ENCODE measurements around the gene PKNOX2.

The PKNOX2 gene

GRCh38 chr11:125305345-125305744 lies 140.8 kb downstream of the PKNOX2 start:
- H3K36me3 Mint-ChIP-seq (ENCODE audit: low read depth), result peaks cover 28% of the 10 kb centered on the region
- peak; percentile 27 for DNase-seq
- peaks cover 5% of the 10 kb centered on the region for H3K27me3 Mint-ChIP-seq (ENCODE audit: low read depth, poor library complexity)
- peaks cover 81% of the 10 kb centered on the region for H3K4me1 Mint-ChIP-seq
- H3K27ac Mint-ChIP-seq, result no peak overlapping the region
- no peak for TF ChIP-seq CTCF (IDR thresholded peaks at IDR 0.05)
- no peaks in the 10 kb centered on the region for H3K9me3 Mint-ChIP-seq
- no peak overlapping the region for H3K4me3 Mint-ChIP-seq

GRCh38 chr11:125306476-125306875 lies 141.9 kb downstream of the PKNOX2 start:
- Mint-ChIP-seq H3K27ac (no peak overlapping the region), H3K4me1 (peaks cover 80% of the 10 kb centered on the region)

GRCh38 chr11:125308246-125308645 lies 143.7 kb downstream of the PKNOX2 start:
- H3K36me3 Mint-ChIP-seq (ENCODE audit: low read depth), result peaks cover 34% of the 10 kb centered on the region
- no peak for TF ChIP-seq CTCF (IDR thresholded peaks at IDR 0.05)
- no peak for DNase-seq
- no peak overlapping the region for H3K27ac Mint-ChIP-seq
- peaks cover 73% of the 10 kb centered on the region for H3K4me1 Mint-ChIP-seq
- no peak overlapping the region for H3K4me3 Mint-ChIP-seq
- H3K9me3 Mint-ChIP-seq, result no peaks in the 10 kb centered on the region
- H3K27me3 Mint-ChIP-seq (ENCODE audit: low read depth, poor library complexity), result peaks cover 5% of the 10 kb centered on the region

More at GRCh38 chr11:125306476-125306875, 141.9 kb downstream of the PKNOX2 start:
- TF ChIP-seq CTCF (IDR thresholded peaks at IDR 0.05), result no peak
- no peak for DNase-seq
- Mint-ChIP-seq H3K4me3 (no peak overlapping the region), H3K36me3 (ENCODE audit: low read depth) (peaks cover 34% of the 10 kb centered on the region), H3K9me3 (no peaks in the 10 kb centered on the region), H3K27me3 (ENCODE audit: low read depth, poor library complexity) (peaks cover 5% of the 10 kb centered on the region)

GRCh38 chr11:125312391-125312790 lies 147.8 kb downstream of the PKNOX2 start:
- H3K27me3 Mint-ChIP-seq (ENCODE audit: low read depth, poor library complexity), result peaks cover 10% of the 10 kb centered on the region
- H3K9me3 Mint-ChIP-seq, result peaks cover 14% of the 10 kb centered on the region
- H3K27ac Mint-ChIP-seq, result no peak overlapping the region
- peaks cover 49% of the 10 kb centered on the region for H3K4me1 Mint-ChIP-seq
- H3K36me3 Mint-ChIP-seq (ENCODE audit: low read depth), result peaks cover 47% of the 10 kb centered on the region
- no peak for TF ChIP-seq CTCF (IDR thresholded peaks at IDR 0.05)
- DNase-seq, result no peak
- H3K4me3 Mint-ChIP-seq, result no peak overlapping the region

- peaks cover 17% of the 10 kb centered on the region for H3K9me3 Mint-ChIP-seq
- peaks cover 9% of the 10 kb centered on the region for H3K27me3 Mint-ChIP-seq (ENCODE audit: low read depth, poor library complexity)
- DNase-seq, result no peak
- H3K27ac Mint-ChIP-seq, result no peak overlapping the region
- no peak for TF ChIP-seq CTCF (IDR thresholded peaks at IDR 0.05)
- H3K4me1 Mint-ChIP-seq, result peaks cover 49% of the 10 kb centered on the region
- no peak overlapping the region for H3K4me3 Mint-ChIP-seq
- H3K36me3 Mint-ChIP-seq (ENCODE audit: low read depth), result peaks cover 47% of the 10 kb centered on the region
Observed at GRCh38 chr11:125312812-125313211, 148.3 kb downstream of the PKNOX2 start.
